ENCODE results near the gene COX7A1.

DNA sequence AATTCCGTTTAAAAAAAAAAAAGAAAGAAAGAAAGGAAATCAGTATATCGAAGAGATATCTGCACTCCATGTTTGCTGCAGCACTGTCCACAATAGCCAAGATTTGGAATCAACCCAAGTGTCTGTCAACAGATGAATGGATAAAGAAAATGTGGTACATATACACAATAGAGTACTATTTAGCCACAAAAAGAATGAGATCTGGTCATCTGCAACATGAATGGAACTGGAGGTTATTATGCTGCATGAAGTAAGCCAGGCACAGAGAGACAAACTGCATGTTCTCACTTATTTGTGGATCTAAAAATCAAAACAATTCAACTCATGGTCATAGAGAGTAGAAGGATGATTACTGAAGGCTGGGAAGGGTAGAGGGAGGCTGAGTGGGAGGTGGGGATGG lies 45.9 kb upstream of the COX7A1 start:
- TF ChIP-seq, protein P1, sequence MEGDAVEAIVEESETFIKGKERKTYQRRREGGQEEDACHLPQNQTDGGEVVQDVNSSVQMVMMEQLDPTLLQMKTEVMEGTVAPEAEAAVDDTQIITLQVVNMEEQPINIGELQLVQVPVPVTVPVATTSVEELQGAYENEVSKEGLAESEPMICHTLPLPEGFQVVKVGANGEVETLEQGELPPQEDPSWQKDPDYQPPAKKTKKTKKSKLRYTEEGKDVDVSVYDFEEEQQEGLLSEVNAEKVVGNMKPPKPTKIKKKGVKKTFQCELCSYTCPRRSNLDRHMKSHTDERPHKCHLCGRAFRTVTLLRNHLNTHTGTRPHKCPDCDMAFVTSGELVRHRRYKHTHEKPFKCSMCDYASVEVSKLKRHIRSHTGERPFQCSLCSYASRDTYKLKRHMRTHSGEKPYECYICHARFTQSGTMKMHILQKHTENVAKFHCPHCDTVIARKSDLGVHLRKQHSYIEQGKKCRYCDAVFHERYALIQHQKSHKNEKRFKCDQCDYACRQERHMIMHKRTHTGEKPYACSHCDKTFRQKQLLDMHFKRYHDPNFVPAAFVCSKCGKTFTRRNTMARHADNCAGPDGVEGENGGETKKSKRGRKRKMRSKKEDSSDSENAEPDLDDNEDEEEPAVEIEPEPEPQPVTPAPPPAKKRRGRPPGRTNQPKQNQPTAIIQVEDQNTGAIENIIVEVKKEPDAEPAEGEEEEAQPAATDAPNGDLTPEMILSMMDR (IDR thresholded peaks at IDR 0.05; ENCODE audit: insufficient read depth, low read depth, low read length) = no peak
- TF ChIP-seq EZH2 (IDR thresholded peaks at IDR 0.05; ENCODE audit: insufficient read depth, low read length) = no peak
